ENCODE data around the gene BFSP1.

The BFSP1 gene

DNA sequence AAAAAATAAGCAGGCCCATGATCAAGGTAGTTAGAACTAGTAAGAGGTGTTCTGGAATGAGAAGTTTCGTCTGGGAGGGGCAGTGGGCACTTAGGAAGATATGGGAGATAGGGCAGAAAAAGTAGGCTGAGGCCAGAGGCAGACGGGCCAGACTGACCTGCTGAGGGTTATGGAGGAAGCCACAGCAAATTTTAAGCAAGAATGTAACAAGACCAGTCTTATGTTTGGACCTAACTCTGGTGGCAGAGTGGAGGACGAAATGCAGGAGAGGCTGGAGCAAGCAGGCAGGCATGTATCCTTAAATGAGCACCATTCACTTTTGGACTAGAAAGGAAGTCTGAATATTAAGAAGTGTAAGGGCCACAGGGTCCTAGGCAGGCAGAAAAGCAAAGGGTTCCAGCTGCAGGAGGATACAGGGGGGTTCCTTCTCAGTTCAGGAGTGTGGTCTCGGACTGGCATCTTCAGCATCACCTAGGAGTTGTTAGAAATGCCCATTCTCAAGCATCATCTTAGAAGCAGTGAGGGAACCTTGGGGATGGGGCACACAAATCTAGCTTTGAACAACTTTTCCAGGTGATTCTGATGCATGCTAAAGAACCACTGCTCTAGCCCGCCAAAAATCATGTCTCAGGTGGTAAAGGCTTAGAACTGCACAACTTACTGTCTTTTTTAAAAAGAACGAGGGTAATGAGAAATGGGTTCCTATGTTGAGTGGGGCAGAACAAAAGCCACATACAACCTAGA, 37.0 kb upstream of the BFSP1 start:
- DNase-seq: peak in 1 of 2 donors; percentile 62
- TF ChIP-seq, protein P1, sequence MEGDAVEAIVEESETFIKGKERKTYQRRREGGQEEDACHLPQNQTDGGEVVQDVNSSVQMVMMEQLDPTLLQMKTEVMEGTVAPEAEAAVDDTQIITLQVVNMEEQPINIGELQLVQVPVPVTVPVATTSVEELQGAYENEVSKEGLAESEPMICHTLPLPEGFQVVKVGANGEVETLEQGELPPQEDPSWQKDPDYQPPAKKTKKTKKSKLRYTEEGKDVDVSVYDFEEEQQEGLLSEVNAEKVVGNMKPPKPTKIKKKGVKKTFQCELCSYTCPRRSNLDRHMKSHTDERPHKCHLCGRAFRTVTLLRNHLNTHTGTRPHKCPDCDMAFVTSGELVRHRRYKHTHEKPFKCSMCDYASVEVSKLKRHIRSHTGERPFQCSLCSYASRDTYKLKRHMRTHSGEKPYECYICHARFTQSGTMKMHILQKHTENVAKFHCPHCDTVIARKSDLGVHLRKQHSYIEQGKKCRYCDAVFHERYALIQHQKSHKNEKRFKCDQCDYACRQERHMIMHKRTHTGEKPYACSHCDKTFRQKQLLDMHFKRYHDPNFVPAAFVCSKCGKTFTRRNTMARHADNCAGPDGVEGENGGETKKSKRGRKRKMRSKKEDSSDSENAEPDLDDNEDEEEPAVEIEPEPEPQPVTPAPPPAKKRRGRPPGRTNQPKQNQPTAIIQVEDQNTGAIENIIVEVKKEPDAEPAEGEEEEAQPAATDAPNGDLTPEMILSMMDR (IDR thresholded peaks at IDR 0.05): no peak
- Histone ChIP-seq H3K9me3 (no peaks in the 10 kb centered on the region), H3K27ac (peak overlapping the region; percentile 99 to 100), H3K27me3 (no peaks in the 10 kb centered on the region), H3K36me3 (no peaks in the 10 kb centered on the region), H3K4me3 (peak overlapping the region; percentile 85 to 93), H3K4me1 (peaks cover 0 to 57% (median 32%) of the 10 kb centered on the region in 4 donors)
- intact Hi-C loops (cut with DNase I; ENCODE audit: low total_unique reads): loop anchor here (2.0 kb wide), 1 partner anchor 25 kb away; no protein-coding TSS in a partner anchor

DNA sequence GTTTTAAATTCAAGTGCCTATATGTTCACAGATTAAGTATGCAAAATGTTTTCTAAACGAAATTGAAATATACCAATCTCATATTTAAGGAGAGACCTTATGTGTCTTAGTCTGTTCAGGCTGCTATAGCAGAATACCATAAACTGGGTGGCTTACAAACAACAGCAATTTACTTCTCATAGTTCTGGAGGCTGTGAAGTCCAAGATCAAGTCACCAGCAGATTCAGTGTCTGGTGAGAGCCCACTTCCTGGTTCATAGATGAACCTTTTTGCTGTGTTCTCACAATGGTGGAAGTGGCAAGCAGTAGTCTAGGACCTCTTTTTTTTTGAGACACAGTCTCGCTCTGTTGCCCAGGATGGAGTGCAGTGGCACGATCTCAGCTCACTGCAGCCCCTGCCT, 35.2 kb upstream of the BFSP1 start:
- Histone ChIP-seq H3K4me1 (peaks cover 0 to 75% (median 45%) of the 10 kb centered on the region in 4 donors), H3K36me3 (no peaks in the 10 kb centered on the region), H3K27me3 (no peaks in the 10 kb centered on the region), H3K9me3 (no peaks in the 10 kb centered on the region), H3K27ac (peak overlapping the region; percentile 99 to 100), H3K4me3 (no peak overlapping the region)
- TF ChIP-seq, protein P1 (IDR thresholded peaks at IDR 0.05): no peak
- no peak for DNase-seq
- intact Hi-C loops (cut with DNase I; ENCODE audit: low total_unique reads): no loop called here

DNA sequence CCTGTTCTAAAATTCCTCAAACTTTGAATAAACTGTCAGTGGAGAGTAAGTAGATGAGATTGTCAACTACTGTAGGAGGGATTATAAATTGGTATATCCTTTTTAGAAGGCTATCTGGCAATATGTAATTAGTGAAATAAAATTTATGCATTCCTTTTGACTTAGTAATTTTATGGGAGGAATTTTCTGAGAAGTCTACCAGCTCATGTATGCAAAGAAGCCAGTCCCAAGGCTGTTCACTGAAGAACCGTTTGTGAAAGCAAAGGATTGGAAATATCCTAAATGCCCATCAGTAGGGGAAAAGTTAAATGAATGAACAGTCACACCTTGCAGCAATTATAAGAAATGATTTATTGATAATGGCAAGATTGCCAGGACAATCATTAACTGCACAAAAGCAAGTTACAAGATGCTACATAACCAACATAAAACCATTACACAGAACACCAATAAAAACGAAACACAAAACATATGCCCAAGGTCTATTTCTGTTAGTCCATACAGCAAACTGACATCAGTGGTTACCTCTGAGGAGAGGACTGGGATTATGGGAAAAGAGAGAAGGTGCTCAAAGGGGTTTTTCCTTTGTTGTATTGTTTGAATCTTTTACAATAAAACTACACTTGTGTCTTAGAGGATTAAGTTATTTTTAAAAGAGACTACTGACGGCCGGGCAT, 34.1 kb upstream of the BFSP1 start:
- Histone ChIP-seq H3K4me1 (peaks cover 0 to 86% (median 54%) of the 10 kb centered on the region in 4 donors), H3K4me3 (no peak overlapping the region), H3K27me3 (no peaks in the 10 kb centered on the region), H3K36me3 (no peaks in the 10 kb centered on the region), H3K27ac (peak overlapping the region; percentile 99 to 100), H3K9me3 (no peaks in the 10 kb centered on the region)
- intact Hi-C loops (cut with DNase I; ENCODE audit: low total_unique reads): no loop called here
- no peak for DNase-seq
- TF ChIP-seq, protein P1 (IDR thresholded peaks at IDR 0.05): no peak

DNA sequence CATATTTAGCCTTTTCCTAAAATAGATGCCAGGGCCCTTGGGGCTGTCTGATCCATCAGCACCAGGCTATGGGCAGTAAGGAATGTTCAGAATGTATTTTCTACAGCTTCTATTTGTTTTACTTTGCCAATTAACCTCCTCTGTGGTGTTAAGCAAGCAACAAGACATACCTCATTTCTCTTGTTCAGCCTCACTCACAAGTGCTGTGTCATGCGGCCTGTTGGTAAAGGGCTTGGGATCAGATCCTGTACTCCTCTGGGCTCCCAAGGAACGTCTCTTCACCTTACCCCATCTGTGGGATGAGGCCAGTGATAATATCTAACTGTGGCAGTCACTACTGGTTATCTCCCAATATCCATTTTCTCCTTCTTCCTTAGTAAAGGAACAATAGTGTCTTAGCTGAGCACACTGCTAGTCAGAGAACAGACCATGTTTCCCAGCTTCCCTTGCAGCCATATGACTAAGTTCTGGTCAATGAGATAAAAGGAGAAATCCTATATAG, 31.7 kb upstream of the BFSP1 start:
- intact Hi-C loops (cut with DNase I; ENCODE audit: low total_unique reads): no loop called here
- DNase-seq: peak in 1 of 2 donors; percentile 48
- H3K27ac ChIP-seq: peak overlapping the region; percentile 99 to 100
- H3K36me3 ChIP-seq: no peaks in the 10 kb centered on the region
- H3K4me1 ChIP-seq: peaks cover 0 to 98% (median 68%) of the 10 kb centered on the region in 4 donors
- TF ChIP-seq, protein P1 (IDR thresholded peaks at IDR 0.05): no peak
- no peaks in the 10 kb centered on the region for H3K9me3 ChIP-seq
- H3K4me3 ChIP-seq: no peak overlapping the region
- H3K27me3 ChIP-seq: no peaks in the 10 kb centered on the region

DNA sequence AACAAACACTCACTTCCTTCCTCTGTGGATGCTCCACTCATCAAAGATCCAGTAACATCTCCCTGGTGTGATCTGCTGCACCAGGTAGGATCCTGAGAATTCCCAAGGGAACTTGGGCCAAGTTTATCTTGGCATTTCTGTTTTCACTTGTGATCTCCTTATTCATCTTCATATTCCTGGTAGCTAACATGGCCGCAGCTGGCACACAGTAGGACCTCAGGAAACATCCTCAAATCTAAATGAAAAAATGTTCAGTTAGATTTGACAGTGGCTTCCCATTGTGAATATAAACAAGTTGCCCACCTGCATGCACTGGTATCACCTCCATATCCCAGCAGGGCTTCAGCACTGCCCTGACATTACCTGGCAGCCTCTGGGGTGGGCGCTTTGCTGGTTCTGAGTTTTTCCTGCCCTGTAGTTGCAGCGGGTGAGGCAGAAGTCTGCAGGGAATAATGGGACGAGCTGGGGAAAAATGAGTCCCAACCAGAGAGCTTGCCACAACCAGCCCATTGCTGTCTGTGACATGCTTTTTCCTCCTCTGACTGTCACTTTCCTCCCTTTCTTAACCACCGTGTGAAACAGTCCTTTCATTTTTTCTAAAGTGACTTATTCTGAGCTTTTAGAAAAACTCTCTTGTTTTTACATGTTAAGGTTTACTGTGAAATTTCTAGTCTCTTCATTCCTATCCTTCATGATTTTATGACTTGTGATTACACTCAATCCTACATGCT, 29.3 kb upstream of the BFSP1 start:
- DNase-seq: no peak
- H3K27me3 ChIP-seq: no peaks in the 10 kb centered on the region
- H3K36me3 ChIP-seq: no peaks in the 10 kb centered on the region
- H3K9me3 ChIP-seq: no peaks in the 10 kb centered on the region
- H3K4me3 ChIP-seq: no peak overlapping the region
- H3K27ac ChIP-seq: peak overlapping the region; percentile 99 to 100
- TF ChIP-seq, protein P1 (IDR thresholded peaks at IDR 0.05): no peak
- intact Hi-C loops (cut with DNase I; ENCODE audit: low total_unique reads): no loop called here
- peaks cover 0 to 98% (median 74%) of the 10 kb centered on the region in 4 donors for H3K4me1 ChIP-seq
